NCI-H1092 (cell line): ENCODE data around the gene UBE2V1.

ENCODE experiments used
- DNase-seq: peaks from one replicate; lab custom pipeline; 2025; lab: John Stamatoyannopoulos, UW

Gene UBE2V1

GRCh38 chr20:50043573-50044352 is 69.2 kb downstream of the UBE2V1 start:
- no peak for DNase-seq

GRCh38 chr20:50042370-50043313 is 70.3 kb downstream of the UBE2V1 start:
- DNase-seq, result no peak

GRCh38 chr20:50041246-50041873 is 71.6 kb downstream of the UBE2V1 start:
- no peak for DNase-seq

GRCh38 chr20:50040432-50041245 is 72.3 kb downstream of the UBE2V1 start:
- DNase-seq, result no peak

- no peak for DNase-seq
Measured at GRCh38 chr20:50039706-50040431, 73.1 kb downstream of the UBE2V1 start.

- DNase-seq, result no peak
Measured at GRCh38 chr20:50038574-50038991, 74.4 kb downstream of the UBE2V1 start.

GRCh38 chr20:50038169-50038568 is 74.8 kb downstream of the UBE2V1 start:
- no peak for DNase-seq

- no peak for DNase-seq
Measured at GRCh38 chr20:50037575-50037974, 75.4 kb downstream of the UBE2V1 start.

GRCh38 chr20:50037123-50037522 is 75.8 kb downstream of the UBE2V1 start:
- DNase-seq, result no peak

GRCh38 chr20:50036703-50037102 is 76.2 kb downstream of the UBE2V1 start:
- no peak for DNase-seq

- DNase-seq, result no peak
Measured at GRCh38 chr20:50034567-50035180, 78.3 kb downstream of the UBE2V1 start.

GRCh38 chr20:50032955-50033666 is 79.8 kb downstream of the UBE2V1 start:
- no peak for DNase-seq
